OCI-M2 (cell line): Measurements from ENCODE around the gene UBE2Z.

ENCODE experiments used
- DNase-seq: peaks from one replicate; lab custom pipeline; 2025; ENCODE audit not compliant: unreplicated experiment; lab: John Stamatoyannopoulos, UW

The UBE2Z gene

DNA sequence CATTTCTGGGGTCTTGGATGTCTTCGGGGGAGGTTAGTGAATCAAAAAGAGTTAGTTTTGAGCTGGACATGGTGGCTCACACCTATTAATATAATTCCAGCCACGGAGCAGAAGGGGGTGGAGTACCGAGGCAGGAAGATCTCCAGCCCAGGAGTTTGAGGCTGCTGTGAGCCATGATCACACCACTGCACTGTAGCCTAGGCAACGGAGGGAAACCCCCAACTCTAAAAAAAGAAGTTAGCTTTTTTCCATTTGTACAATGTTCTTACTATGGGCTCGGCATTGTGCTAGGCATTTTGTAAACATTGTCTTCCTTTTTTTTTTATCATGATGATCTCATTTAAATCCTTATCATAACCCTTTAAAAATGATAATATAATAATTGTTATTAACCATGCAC lies 44.7 kb downstream of the UBE2Z start:
- no peak for DNase-seq

DNA sequence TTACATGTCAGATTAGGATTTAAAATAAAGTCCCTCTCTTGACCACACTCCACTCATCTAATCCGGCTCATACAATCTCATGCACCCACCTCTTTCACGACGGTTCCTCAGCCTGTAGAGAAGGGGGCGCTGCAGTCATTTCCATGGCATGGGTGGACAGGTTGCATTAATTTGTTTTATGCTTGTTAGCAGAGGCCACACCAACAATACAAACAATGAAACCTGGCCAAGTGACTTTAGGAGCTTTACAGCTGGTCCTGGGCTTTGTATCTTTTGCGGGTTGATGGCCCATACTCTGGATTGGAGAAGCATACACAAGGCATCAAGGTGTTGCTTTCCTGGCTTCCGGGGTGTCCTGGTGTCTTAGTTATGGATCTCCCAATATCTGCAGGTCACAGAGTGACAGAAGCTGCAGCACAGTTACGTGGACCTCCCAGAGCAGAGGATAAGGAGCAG lies 46.1 kb downstream of the UBE2Z start:
- DNase-seq = no peak

DNA sequence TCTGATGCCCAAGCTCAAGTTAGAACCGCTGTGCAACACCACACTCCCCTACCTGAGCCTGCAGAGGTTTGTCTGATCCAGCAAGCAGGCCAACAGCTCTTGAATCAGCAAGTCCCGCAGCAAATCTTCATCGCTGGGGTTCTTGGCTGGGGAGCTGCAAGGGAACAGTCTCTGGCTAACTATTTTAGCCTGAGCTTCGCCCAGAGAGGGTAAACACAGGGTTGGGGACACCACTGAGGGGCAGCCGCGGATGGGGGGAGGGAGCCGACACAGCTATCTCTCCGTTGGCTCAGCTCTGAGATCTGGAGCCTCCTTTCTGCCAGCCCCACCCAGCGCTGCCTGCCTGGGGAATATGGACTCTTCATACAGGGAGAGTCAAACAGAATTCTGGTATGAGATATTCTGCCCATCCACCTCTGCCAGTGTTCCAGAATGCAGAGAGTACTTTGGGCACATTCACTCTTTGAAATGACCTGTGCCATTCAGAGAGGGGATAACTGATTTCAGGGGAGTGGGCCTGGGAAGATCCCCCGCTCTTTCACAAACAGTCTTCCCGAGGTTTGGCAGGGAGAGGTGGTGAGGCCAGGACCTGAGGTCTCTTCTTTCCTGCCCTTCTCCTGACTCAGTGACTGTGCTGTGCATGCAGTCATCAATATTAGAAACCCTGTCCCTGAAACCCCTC lies 52.8 kb downstream of the UBE2Z start:
- DNase-seq = no peak

DNA sequence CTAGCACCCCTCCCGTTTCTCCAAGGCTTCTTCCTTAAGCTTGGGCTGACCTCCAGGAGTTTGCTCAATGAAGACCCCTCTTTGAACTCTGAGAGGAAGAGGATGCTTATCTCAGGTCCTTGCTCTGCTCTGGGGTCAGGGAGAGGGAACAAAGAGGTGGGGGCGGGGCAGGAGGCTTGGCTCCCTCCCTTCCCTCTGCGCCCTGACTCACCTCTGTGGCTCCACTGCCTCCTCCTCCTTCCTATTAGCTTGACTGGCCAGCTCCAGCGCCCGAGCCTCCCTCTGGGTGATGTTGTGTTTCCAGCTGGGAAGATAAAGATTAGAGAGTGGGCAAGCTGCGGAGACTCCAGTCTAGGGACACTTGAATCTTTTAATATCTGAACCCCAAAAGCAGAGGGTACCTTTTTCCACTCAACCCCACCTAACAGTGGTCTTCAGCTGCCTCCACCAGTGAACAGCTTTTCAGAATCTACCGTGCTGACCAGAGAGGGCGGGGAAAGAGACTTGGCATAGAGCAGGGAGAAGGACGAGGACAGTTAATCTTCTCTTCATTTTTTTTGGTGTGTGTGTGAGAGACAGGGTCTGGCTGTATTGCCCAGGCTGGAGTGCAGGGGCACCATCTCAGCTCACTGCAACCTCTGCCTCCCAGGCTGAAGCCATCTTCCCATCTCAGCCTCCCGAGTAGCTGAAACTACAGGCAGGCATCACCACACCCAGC lies 53.5 kb downstream of the UBE2Z start:
- no peak for DNase-seq

DNA sequence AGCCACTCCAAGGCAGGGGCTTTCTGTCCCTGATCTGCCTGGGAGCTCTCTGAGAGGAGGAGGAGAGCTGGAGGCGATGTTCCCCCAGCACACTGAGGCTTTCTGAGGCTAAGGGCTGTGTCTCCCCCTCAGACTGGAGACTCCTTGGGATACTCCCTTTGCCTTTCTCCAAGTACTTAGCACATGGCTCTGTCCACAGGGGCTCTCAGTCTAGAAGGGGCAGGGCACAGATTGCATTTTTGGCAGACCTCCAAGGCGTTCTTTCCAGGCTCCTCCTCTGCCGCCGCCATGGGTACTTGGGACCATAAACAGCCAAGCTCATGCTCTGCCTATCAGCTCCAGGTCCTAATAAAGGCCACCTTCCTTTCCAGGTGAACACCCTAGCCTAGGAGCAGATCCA lies 62.0 kb downstream of the UBE2Z start:
- no peak for DNase-seq

DNA sequence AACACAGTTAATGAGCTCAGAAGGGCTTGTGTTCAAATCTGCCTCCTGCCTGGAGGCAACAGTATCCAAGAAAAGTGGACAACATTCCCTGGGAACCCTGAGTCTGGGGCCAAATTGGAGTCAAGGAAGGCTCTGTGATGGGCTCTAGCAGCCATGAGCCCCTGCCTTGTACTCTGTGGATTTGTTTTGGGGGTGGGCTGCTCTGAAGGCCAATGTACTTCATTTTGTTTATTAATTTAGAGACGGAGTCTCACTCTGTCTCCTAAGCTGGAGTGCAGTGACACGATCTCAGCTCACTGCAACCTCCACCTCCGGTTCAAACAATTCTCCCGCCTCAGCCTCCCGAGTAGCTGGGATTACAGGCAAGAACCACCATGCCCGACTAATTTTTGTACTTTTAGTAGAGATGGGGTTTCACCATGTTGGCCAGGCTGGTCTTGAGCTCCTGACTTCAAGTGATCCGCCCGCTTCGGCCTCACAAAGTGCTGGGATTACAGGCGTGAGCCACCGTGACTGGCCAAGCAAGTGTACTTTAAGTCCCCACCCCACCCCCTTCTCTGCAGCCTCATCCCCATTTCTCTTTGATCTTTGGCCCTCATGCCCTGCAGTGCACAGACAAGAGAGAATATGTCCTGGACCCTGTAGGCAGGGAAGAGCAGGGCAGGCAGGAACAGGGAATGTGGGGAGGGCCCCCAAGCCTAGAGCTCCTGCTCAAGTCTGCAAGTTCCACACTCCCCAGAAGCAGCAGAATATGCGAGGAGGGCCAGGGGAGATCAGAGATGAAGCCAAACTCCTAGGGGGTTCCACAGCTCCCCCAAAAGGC lies 62.9 kb downstream of the UBE2Z start:
- no peak for DNase-seq

DNA sequence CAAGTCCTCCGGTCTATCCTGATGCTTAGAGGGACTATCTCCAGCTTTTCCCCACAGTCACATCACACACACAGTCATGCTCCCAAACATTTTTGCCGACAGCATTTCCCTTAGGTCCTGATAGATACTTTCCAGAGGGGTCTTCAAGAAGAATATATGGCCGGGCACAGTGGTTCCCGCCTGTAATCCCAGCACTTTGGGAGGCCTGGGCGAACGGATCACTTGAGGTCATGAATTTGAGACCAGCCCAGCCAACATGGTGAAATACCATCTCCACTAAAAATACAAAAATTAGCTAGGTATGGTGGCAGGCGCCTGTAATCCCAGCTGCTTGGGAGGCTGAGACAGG lies 64.5 kb downstream of the UBE2Z start:
- DNase-seq = no peak

DNA sequence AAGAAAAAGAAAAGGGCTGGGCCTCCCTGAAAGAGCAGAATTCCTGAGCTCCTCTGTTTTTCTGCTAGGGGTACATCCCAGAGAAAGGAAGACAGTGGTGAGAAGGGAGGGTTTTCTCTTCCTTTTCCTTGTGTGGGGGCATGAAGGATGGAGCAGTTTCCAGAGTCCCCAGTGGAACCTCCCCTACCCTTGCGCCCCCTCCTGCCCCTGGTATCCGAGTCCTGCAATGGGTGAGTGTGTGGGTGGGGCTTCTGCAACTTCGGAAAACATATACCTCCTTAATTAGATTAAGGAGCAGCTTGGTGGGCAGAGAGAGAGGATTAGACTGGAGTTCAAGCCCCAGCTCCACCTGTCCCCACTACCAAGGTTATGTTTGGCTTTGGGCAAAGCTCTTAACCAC lies 65.6 kb downstream of the UBE2Z start:
- no peak for DNase-seq
